ENCODE results near the gene HRAS. TPM values are rescaled to one million over a fixed set of nuclear protein-coding genes. Genes with fewer than 3 reads are reported as not detected.

The HRAS gene
- total RNA-seq, 4 donors from 2014 or later, result 56.7 to 106 (median 85.2) TPM

DNA sequence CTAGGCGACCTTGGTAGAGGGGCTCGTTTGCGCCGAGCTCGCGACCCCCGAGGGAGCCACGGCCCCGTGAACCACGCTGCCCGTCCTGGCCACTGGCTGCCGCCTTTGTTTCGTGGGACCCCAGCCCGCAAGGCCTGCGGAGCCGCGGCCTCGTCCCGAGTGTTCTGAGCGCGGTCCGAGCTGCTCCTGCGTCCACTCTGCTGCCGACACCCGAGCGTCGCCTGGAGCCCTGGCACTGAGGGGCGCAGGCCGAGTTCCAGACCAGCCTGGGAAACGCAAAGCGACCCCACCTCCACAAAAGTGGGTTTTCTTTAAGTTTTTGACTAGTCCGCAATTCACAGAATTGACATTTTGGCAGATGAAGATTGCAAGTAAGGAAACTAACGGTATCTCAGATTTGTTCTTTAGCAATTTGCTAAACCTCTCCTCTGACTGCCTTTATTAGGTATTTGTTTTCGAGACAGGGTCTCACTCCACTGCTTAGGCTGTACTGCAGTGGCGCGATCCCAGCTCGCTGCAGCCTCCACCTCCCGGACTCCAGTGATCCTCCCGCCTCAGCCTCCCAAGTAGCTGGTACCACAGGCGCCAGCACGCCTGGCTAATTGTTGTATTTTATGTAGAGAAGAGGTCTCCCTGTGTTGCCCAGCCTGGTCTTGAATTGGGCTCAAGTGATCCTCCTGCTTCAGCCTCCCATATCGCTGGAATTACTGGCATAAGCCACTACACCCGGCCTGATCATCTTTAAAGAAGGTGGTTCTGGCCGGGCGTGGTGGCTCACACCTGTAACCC lies 27.5 kb downstream of the HRAS start:
- TF ChIP-seq POLR2A (IDR thresholded peaks at IDR 0.05), result no peak
- TF ChIP-seq, protein P1, sequence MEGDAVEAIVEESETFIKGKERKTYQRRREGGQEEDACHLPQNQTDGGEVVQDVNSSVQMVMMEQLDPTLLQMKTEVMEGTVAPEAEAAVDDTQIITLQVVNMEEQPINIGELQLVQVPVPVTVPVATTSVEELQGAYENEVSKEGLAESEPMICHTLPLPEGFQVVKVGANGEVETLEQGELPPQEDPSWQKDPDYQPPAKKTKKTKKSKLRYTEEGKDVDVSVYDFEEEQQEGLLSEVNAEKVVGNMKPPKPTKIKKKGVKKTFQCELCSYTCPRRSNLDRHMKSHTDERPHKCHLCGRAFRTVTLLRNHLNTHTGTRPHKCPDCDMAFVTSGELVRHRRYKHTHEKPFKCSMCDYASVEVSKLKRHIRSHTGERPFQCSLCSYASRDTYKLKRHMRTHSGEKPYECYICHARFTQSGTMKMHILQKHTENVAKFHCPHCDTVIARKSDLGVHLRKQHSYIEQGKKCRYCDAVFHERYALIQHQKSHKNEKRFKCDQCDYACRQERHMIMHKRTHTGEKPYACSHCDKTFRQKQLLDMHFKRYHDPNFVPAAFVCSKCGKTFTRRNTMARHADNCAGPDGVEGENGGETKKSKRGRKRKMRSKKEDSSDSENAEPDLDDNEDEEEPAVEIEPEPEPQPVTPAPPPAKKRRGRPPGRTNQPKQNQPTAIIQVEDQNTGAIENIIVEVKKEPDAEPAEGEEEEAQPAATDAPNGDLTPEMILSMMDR (IDR thresholded peaks at IDR 0.05), result no peak
- Histone ChIP-seq H3K4me1 (peaks cover 36 to 55% (median 37%) of the 10 kb centered on the region in 3 donors), H3K9me3 (no peaks in the 10 kb centered on the region), H3K27me3 (no peaks in the 10 kb centered on the region), H3K4me3 (peak overlapping the region; percentile 74 to 88 (median 82)), H3K36me3 (peaks cover 0 to 49% (median 0%) of the 10 kb centered on the region in 3 donors), H3K27ac (peak overlapping the region; percentile 83 to 100 (median 100))
- no peak for DNase-seq
- WGBS, 2 donors, result 64 to 77% methylated on average over 16 to 22 of the region's 45 CpGs
- intact Hi-C loops (cut with DNase I), result loop anchor here (10.0 kb wide), 1 partner anchor 273 kb away; the partner anchor contains the start of genes PSMD13 and SIRT3

DNA sequence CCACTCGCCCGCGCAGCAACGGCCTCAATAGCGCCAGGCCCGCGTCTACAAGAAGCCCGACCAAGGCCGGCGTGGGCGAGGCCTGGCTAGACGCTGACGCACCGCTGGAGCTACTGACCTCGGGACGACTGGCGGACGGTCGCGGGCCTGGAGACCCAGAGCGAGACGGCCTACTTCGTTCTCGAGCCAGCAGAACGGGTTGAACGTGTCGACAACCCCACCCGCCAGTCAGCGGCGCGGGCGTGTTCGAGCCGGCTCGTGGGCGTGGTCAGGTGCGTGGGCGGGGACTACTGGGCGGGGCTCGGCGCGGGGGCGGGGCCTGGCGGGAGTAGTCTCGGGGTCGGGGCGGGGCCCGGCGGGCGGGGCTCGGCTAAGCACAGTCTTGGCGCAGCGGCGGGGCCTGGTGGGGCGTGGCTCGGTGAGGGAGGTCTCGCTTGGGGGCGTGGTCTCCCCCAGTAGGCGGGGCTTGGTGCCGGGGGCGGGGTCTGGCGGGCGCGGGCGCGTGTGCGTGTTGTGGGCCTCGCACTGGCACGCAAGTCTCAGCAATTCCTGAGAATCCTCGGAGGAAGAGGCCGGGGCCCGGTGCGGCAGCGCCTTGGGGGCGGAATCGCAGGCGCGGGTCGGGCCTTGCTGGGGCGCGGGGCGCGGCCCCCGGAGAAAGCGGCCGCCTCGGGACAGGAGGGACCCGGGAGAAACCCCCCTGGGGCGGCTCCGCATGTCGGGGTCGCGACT lies 28.2 kb downstream of the HRAS start, which contains the start of gene RNH1:
Gene RNH1, minus strand, starts transcription at position 248 of the 732 bp plus-strand sequence. CDS start 5,080 bp downstream, outside the sequence.
- 0% methylated on average over 2 of the region's 93 CpGs; no CpG with 5 or more reads in 1 of the 2 donors for WGBS, 2 donors
- Histone ChIP-seq H3K27ac (peak within 1 kb of the TSS; percentile 99 to 100 (median 100)), H3K4me3 (peak within 1 kb of the TSS; percentile 74 to 88 (median 82)), H3K36me3 (peaks cover 0 to 46% (median 0%) of the 10 kb centered on the region in 3 donors), H3K9me3 (no peaks in the 10 kb centered on the region), H3K4me1 (peaks cover 42 to 59% (median 43%) of the 10 kb centered on the region in 3 donors), H3K27me3 (no peaks in the 10 kb centered on the region)
- peak in 2 of 4 donors; percentile 44 to 68 for TF ChIP-seq POLR2A (IDR thresholded peaks at IDR 0.05)
- TF ChIP-seq, protein P1 (IDR thresholded peaks at IDR 0.05), result no peak
- intact Hi-C loops (cut with DNase I), result loop anchor here (10.0 kb wide), 1 partner anchor 272 kb away; the partner anchor contains the start of genes PSMD13 and SIRT3
- DNase-seq, result peak; percentile 86

DNA sequence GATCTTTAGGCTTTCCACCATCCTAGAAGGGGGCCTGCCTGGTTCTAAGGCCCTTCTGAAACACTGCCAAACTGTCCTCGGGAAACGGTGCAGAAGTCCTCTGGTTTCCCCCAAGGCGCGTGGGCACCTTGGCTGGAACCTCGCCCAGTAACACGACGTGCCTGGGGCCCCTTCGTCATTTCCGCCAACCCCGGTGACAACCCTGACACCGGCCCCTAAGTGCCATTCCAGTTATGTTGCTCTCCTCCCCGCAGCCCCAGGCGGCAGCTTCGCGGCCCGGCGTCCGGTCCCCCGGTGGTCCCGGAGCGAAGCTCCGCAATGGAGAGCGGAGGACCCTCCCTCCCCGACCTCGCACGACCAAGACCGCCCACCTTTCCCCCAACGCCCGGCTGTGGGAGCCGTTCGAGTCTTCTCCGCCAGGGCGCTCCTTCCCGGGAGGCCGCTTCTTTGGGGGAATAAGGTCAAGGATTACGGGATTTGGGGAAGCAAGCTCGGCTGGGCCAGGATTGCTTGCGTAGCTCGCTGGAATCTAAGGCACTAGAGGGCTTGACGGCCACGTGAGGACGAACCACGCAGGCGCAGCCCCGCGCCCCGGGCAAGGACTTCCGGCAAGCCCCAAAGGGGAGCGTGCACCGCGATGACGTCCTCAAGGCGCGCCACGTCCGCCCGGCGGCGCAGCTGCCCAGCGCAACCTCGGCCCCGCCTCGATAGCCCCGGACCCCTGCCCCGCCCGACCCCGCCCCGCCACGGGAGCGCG lies 29.0 kb downstream of the HRAS start:
- no peaks in the 10 kb centered on the region for H3K27me3 ChIP-seq
- H3K9me3 ChIP-seq, result no peaks in the 10 kb centered on the region
- peak overlapping the region; percentile 99 to 100 (median 100) for H3K27ac ChIP-seq
- DNase-seq, result peak; percentile 80
- TF ChIP-seq, protein P1 (IDR thresholded peaks at IDR 0.05), result peak in 1 of 6 experiments; percentile 24
- TF ChIP-seq POLR2A (IDR thresholded peaks at IDR 0.05), result peak in 3 of 4 donors; percentile 26 to 81 (median 77)
- H3K4me1 ChIP-seq, result peaks cover 42 to 67% (median 45%) of the 10 kb centered on the region in 3 donors
- peak overlapping the region; percentile 74 to 88 (median 82) for H3K4me3 ChIP-seq
- H3K36me3 ChIP-seq, result peaks cover 3 to 46% (median 4%) of the 10 kb centered on the region in 3 donors
- WGBS, 2 donors, result 0% methylated on average over 7 to 22 of the region's 71 CpGs
- intact Hi-C loops (cut with DNase I), result loop anchor here (10.0 kb wide), 1 partner anchor 272 kb away; the partner anchor contains the start of genes PSMD13 and SIRT3

DNA sequence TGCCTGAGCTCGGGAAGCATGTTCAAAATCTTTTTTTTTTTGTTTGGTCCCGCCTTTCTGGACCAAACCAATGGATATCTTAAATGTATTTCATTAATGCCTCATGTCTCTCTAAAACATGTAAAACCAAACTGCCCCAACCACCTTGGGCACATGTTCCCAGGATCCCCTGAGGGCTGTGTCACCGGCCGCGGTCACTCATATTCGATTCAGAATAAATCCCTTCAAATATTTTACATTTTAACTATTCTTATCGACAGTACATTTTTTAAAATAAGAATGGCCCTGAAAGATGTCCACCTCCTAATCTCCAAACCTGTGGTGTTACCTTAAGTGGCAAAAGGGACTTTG lies 30.4 kb downstream of the HRAS start:
- peak overlapping the region; percentile 38 to 88 (median 66) for H3K4me3 ChIP-seq
- 23 to 29% methylated on average over 6 to 7 of the region's 7 CpGs for WGBS, 2 donors
- TF ChIP-seq, protein P1 (IDR thresholded peaks at IDR 0.05), result no peak
- no peak for TF ChIP-seq POLR2A (IDR thresholded peaks at IDR 0.05)
- H3K27me3 ChIP-seq, result no peaks in the 10 kb centered on the region
- no peak for DNase-seq
- no peaks in the 10 kb centered on the region for H3K9me3 ChIP-seq
- peak overlapping the region; percentile 94 to 100 (median 100) for H3K27ac ChIP-seq
- intact Hi-C loops (cut with DNase I), result loop anchor here (10.0 kb wide), 1 partner anchor 270 kb away; the partner anchor contains the start of genes PSMD13 and SIRT3
- H3K36me3 ChIP-seq, result peaks cover 16 to 47% (median 17%) of the 10 kb centered on the region in 3 donors
- H3K4me1 ChIP-seq, result peaks cover 42 to 69% (median 45%) of the 10 kb centered on the region in 3 donors

Data from esophagus squamous epithelium (tissue), 5 donors.